Fibroblast of lung (primary cell): ENCODE results near the gene SHISA8. TPM values are rescaled to one million over a fixed set of nuclear protein-coding genes. Genes with fewer than 3 reads are reported as not detected.

Experiments used
- DNase-seq, 2 donors: peaks; one replicate each; pipeline versions ENCODE4 v3.0.0 to v3.0.0-alpha.2; 2010; ENCODE audit warnings: low read depth in 2 of 2
- H2AFZ ChIP-seq: 2 replicates; pipeline ENCODE4 v1.5.1; 2012; ENCODE audit warnings: low read length, control low read depth, inconsistent platforms
- H3K27ac ChIP-seq: 2 replicates; pipeline ENCODE4 v1.5.1; 2011; ENCODE audit warnings: low read length, control low read depth; ENCODE audit not compliant: insufficient read depth
- H3K27me3 ChIP-seq: 2 replicates; pipeline ENCODE4 v1.5.1; 2011; ENCODE audit warnings: mild to moderate bottlenecking, low read length; ENCODE audit not compliant: control insufficient read depth, insufficient read depth
- H3K36me3 ChIP-seq: 2 replicates; pipeline ENCODE4 v1.5.1; 2011; ENCODE audit warnings: low read length; ENCODE audit not compliant: control insufficient read depth, insufficient read depth
- H3K4me1 ChIP-seq: 2 replicates; pipeline ENCODE4 v1.5.1; 2011; ENCODE audit warnings: low read length; ENCODE audit not compliant: control insufficient read depth, insufficient read depth; ENCODE audit errors: extremely low read depth
- H3K4me2 ChIP-seq: 2 replicates; pipeline ENCODE4 v1.5.1; 2011; ENCODE audit warnings: low read length, control low read depth; ENCODE audit not compliant: insufficient read depth; ENCODE audit errors: extremely low read depth
- H3K4me3 ChIP-seq, 4 experiments: fragments of 200-600 bp in 1 of 4; sonication (generic) in 1 of 4; replicated peaks in 1 of 4; 2 replicates each; pipeline ENCODE4 v1.5.1; 2011 to 2016; ENCODE audit warnings: low read length in 4 of 4, low read depth in 3 of 4, mild to moderate bottlenecking in 3 of 4, control low read depth in 2 of 4, inconsistent platforms in 1 of 4, mixed read lengths in 1 of 4; ENCODE audit not compliant: insufficient read depth in 1 of 4; ENCODE audit errors: control extremely low read depth in 1 of 4
- H3K79me2 ChIP-seq: 2 replicates; pipeline ENCODE4 v1.5.1; 2012; ENCODE audit warnings: mild to moderate bottlenecking, low read length, inconsistent platforms; ENCODE audit not compliant: control insufficient read depth, insufficient read depth
- H3K9ac ChIP-seq: 2 replicates; pipeline ENCODE4 v1.5.1; 2011; ENCODE audit warnings: mild to moderate bottlenecking, low read length, control low read depth; ENCODE audit not compliant: insufficient read depth
- H3K9me3 ChIP-seq: 2 replicates; pipeline ENCODE4 v1.5.1; 2012; ENCODE audit warnings: low read depth, low read length; ENCODE audit not compliant: control insufficient read depth, insufficient read depth
- H4K20me1 ChIP-seq: 2 replicates; pipeline ENCODE4 v1.5.1; 2011; ENCODE audit warnings: low read length; ENCODE audit not compliant: control insufficient read depth, insufficient read depth; ENCODE audit errors: extremely low read depth
- CTCF ChIP-seq, 2 donors: IDR thresholded peaks in 1 of 2; conservative IDR thresholded peaks in 1 of 2; 1 replicate in 1 of 2; 2 replicates in 1 of 2; pipeline ENCODE4 v1.5.1; 2011 to 2012; ENCODE audit warnings: low read length in 2 of 2, control low read depth in 1 of 2, inconsistent platforms in 1 of 2, low read depth in 1 of 2, mild to moderate bottlenecking in 1 of 2
- EZH2 ChIP-seq: IDR thresholded peaks from 2 replicates; pipeline ENCODE4 v1.5.1; 2012; ENCODE audit warnings: low read length, control low read depth, mild to moderate bottlenecking; ENCODE audit errors: missing control alignments
- polyA plus RNA-seq, 2 donors: library from polyadenylated mRNA; depleted of rRNA in 1 of 2; stranded (reverse) in 1 of 2; unstranded in 1 of 2; fragments of >200 nt; gene quantifications; 2 replicates each; pipeline ENCODE4 v1.2.1, GENCODE V29; 2011 to 2012; ENCODE audit warnings: missing spikeins in 1 of 2
- total RNA-seq: library from RNA; depleted of rRNA; stranded (reverse); fragments of >200 nt; gene quantifications from 2 replicates; pipeline ENCODE4 v1.2.1, GENCODE V29; 2014

SHISA8 gene
- total and polyA plus RNA-seq, 2 donors (not counting 1 experiment from before 2014, with no cell fraction given), result not detected

GRCh38 chr22:41935509-41935908, 20.6 kb upstream of the SHISA8 start:
- Histone ChIP-seq H2AFZ (no peak overlapping the region), H3K9ac (no peak overlapping the region)

GRCh38 chr22:41935015-41935351, 20.1 kb upstream of the SHISA8 start:
- H3K79me2 ChIP-seq, result no peaks in the 10 kb centered on the region
- H3K27ac ChIP-seq, result no peak overlapping the region
- no peak overlapping the region for H3K4me3 ChIP-seq
- no peaks in the 10 kb centered on the region for H3K9me3 ChIP-seq
- no peak for TF ChIP-seq EZH2
- TF ChIP-seq CTCF (conservative IDR thresholded peaks at IDR 0.05 in 1 of 2, IDR thresholded peaks at IDR 0.05 in 1 of 2; ENCODE audit: low read depth in 1 of 2, low read length in 2 of 2), result no peak
- no peak overlapping the region for H3K9ac ChIP-seq
- H3K4me2 ChIP-seq, result no peak overlapping the region
- DNase-seq, result no peak
- no peak overlapping the region for H2AFZ ChIP-seq
- no peaks in the 10 kb centered on the region for H4K20me1 ChIP-seq
- no peaks in the 10 kb centered on the region for H3K27me3 ChIP-seq
- peaks cover 6% of the 10 kb centered on the region for H3K36me3 ChIP-seq
- H3K4me1 ChIP-seq, result no peaks in the 10 kb centered on the region

More at GRCh38 chr22:41935509-41935908, 20.6 kb upstream of the SHISA8 start:
- no peaks in the 10 kb centered on the region for H3K9me3 ChIP-seq
- no peak overlapping the region for H3K27ac ChIP-seq
- H3K27me3 ChIP-seq, result no peaks in the 10 kb centered on the region
- H4K20me1 ChIP-seq, result no peaks in the 10 kb centered on the region
- H3K4me3 ChIP-seq, result no peak overlapping the region
- TF ChIP-seq EZH2 (no peak), CTCF (conservative IDR thresholded peaks at IDR 0.05 in 1 of 2, IDR thresholded peaks at IDR 0.05 in 1 of 2; ENCODE audit: low read depth in 1 of 2, low read length in 2 of 2) (no peak)
- peaks cover 6% of the 10 kb centered on the region for H3K36me3 ChIP-seq
- H3K4me1 ChIP-seq, result peaks cover 2% of the 10 kb centered on the region
- H3K79me2 ChIP-seq, result no peaks in the 10 kb centered on the region
- DNase-seq, result no peak
- H3K4me2 ChIP-seq, result no peak overlapping the region

GRCh38 chr22:41934284-41935014, 19.6 kb upstream of the SHISA8 start:
- Histone ChIP-seq H3K36me3 (peaks cover 6% of the 10 kb centered on the region), H3K4me2 (no peak overlapping the region), H2AFZ (no peak overlapping the region), H3K9me3 (no peaks in the 10 kb centered on the region), H3K79me2 (no peaks in the 10 kb centered on the region), H3K27ac (no peak overlapping the region), H3K4me3 (no peak overlapping the region), H3K27me3 (no peaks in the 10 kb centered on the region), H3K4me1 (no peaks in the 10 kb centered on the region), H4K20me1 (no peaks in the 10 kb centered on the region), H3K9ac (no peak overlapping the region)
- TF ChIP-seq EZH2, result no peak
- no peak for TF ChIP-seq CTCF (conservative IDR thresholded peaks at IDR 0.05 in 1 of 2, IDR thresholded peaks at IDR 0.05 in 1 of 2; ENCODE audit: low read depth in 1 of 2, low read length in 2 of 2)
- DNase-seq, result no peak
